GM12878 (cell line): Measurements from ENCODE around the gene CELF2. TPM values are rescaled to one million over a fixed set of nuclear protein-coding genes. Genes with fewer than 3 reads are reported as not detected.

Source experiments
- ATAC-seq: fragments of 200-7000 bp; cut with Tn5 transposase; 3 replicates; pipeline ENCODE4 v1.9.1; 2020; ENCODE audit warnings: mild to moderate bottlenecking, moderate library complexity
- BruUV-seq: library from RNA; stranded (reverse); fragments of 400-500 nt; replicated peaks from 2 replicates; lab custom pipeline; 2021; lab: Mats Ljungman, UMichigan
- CTCF ChIA-PET: fragments of 300-600 bp; sonication (Branson Sonifier 250); formaldehyde crosslinking; extraction: SDS; loops from one replicate; lab custom pipeline; 2021; ENCODE audit warnings: inconsistent platforms; lab: Yijun Ruan, JAX
- POLR2A ChIA-PET: fragments of 350-600 bp; formaldehyde crosslinking; extraction: SDS; loops from one replicate; lab custom pipeline; 2021; ENCODE audit warnings: inconsistent platforms; lab: Charles Lee
- RAD21 ChIA-PET: fragments of 300-600 bp; sonication (Branson Sonifier 250); formaldehyde crosslinking; loops from one replicate; lab custom pipeline; 2023; ENCODE audit warnings: antibody characterized with exemption; ENCODE audit not compliant: unreplicated experiment; lab: Charles Lee
- SMC1A ChIA-PET: fragments of 300-600 bp; sonication (Branson Sonifier 250); formaldehyde crosslinking; loops from one replicate; lab custom pipeline; 2023; ENCODE audit not compliant: unreplicated experiment, uncharacterized antibody; lab: Charles Lee
- DNase-seq: peaks from one replicate; pipeline ENCODE4 v3.0.0-alpha.2; 2011; ENCODE audit warnings: low read depth, low spot score
- FAIRE-seq: peaks from 3 replicates; lab custom pipeline; 2011; peaks lifted over from hg19 to GRCh38; lab: Jason Lieb, UNC
- H2AFZ ChIP-seq: 2 replicates; pipeline ENCODE4 v1.6.0; 2011; ENCODE audit warnings: low read depth, low read length, control low read depth; ENCODE audit not compliant: control insufficient read depth
- H3K27ac ChIP-seq: 2 replicates; pipeline ENCODE4 v1.5.1; 2011; ENCODE audit warnings: control low read depth; ENCODE audit not compliant: control insufficient read depth, insufficient read depth
- H3K27me3 ChIP-seq, 2 experiments: replicated peaks in 1 of 2; 2 replicates each; pipeline versions ENCODE4 v1.6.0 to v1.6.1; 2011; ENCODE audit warnings: low read length in 1 of 2; ENCODE audit not compliant: control insufficient read depth in 2 of 2, insufficient read depth in 2 of 2
- H3K36me3 ChIP-seq, 2 experiments: 2 replicates each; pipeline ENCODE4 v1.5.1; 2011; ENCODE audit warnings: low read length in 1 of 2; ENCODE audit not compliant: control insufficient read depth in 2 of 2, insufficient read depth in 2 of 2
- H3K4me1 ChIP-seq: 2 replicates; pipeline ENCODE4 v1.6.1; 2011; ENCODE audit warnings: mild to moderate bottlenecking, low read length, moderate library complexity, mixed read lengths; ENCODE audit not compliant: control insufficient read depth, insufficient read depth
- H3K4me2 ChIP-seq: 2 replicates; pipeline ENCODE4 v1.6.0; 2011; ENCODE audit warnings: control low read depth; ENCODE audit not compliant: control insufficient read depth, insufficient read depth
- H3K4me3 ChIP-seq: fragments of 200-600 bp; sonication (generic); 2 replicates; pipeline ENCODE4 v1.5.1; 2016
- H3K79me2 ChIP-seq: 2 replicates; pipeline ENCODE4 v1.6.0; 2011; ENCODE audit warnings: low read length; ENCODE audit not compliant: control insufficient read depth, insufficient read depth
- H3K9ac ChIP-seq: 2 replicates; pipeline ENCODE4 v1.8.0; 2011; ENCODE audit warnings: low read length, control low read depth, mixed read lengths; ENCODE audit not compliant: control insufficient read depth, insufficient read depth
- H3K9me3 ChIP-seq: replicated peaks from 3 replicates; pipeline ENCODE4 v1.5.1; 2011; ENCODE audit warnings: mild to moderate bottlenecking, low read length; ENCODE audit not compliant: control insufficient read depth, insufficient read depth
- H4K20me1 ChIP-seq: 2 replicates; pipeline ENCODE4 v1.6.0; 2011; ENCODE audit not compliant: control insufficient read depth, insufficient read depth
- BHLHE40 ChIP-seq, 2 experiments: fragments of 450-650 bp in 1 of 2; IDR thresholded peaks; 2 replicates each; pipeline ENCODE4 v1.6.1; 2011 to 2017; ENCODE audit warnings: low read depth in 2 of 2, borderline replicate concordance in 1 of 2, improper control_type of control experiment in 1 of 2, low read length in 1 of 2, mild to moderate bottlenecking in 1 of 2
- CHD1 ChIP-seq: IDR thresholded peaks from 2 replicates; pipeline ENCODE4 v1.6.1; 2012; ENCODE audit warnings: low read depth, low read length, improper control_type of control experiment
- CREM ChIP-seq: IDR thresholded peaks from 2 replicates; pipeline ENCODE4 v1.6.1; 2014; ENCODE audit warnings: antibody characterized with exemption, low read depth
- NFIC ChIP-seq: IDR thresholded peaks from 2 replicates; pipeline ENCODE4 v1.6.1; 2012; ENCODE audit warnings: low read depth, mild to moderate bottlenecking, inconsistent platforms, low read length, moderate library complexity
- PKNOX1 ChIP-seq: fragments of 450-650 bp; IDR thresholded peaks from 2 replicates; pipeline ENCODE4 v1.6.1; 2016; ENCODE audit warnings: mild to moderate bottlenecking
- RELA ChIP-seq: fragments of 450-650 bp; IDR thresholded peaks from 2 replicates; pipeline ENCODE4 v1.8.0; 2014; ENCODE audit warnings: borderline replicate concordance; ENCODE audit not compliant: partially characterized antibody
- RUNX3 ChIP-seq: IDR thresholded peaks from 2 replicates; pipeline ENCODE4 v1.6.1; 2012; ENCODE audit warnings: low read length, inconsistent platforms
- WGBS: methylation state at CpG from one replicate; pipeline ENCODE4 v1.1.6; 2016; ENCODE audit warnings: low lambda C conversion rate; ENCODE audit not compliant: insufficient replicate concordance, insufficient coverage; ENCODE audit errors: missing lambda C conversion rate; 5-methylcytosine and 5-hydroxymethylcytosine counted together
- in situ Hi-C: fragments of 300-500 bp; cut with MboI; formaldehyde crosslinking; loops from 9 replicates; pipeline ENCODE4 v1.14.3; 2018; ENCODE audit warnings: mixed read lengths
- intact Hi-C: fragments of 100-400 bp; cut with micrococcal nuclease; formaldehyde crosslinking; loops from one replicate; pipeline ENCODE4 v1.14.2; 2022; ENCODE audit not compliant: unreplicated experiment
- polyA plus RNA-seq, 11 experiments: library from polyadenylated mRNA; depleted of rRNA in 4 of 11; unstranded in 6 of 11; stranded (reverse) in 5 of 11; fragments of >200 nt; fragmentation: Nextera tagmentation in 4 of 11; fragmentation: Illumina TruSeq in 1 of 11; extraction: Ambion mirVana in 4 of 11; extraction: Trizol in 1 of 11; gene quantifications; 1 replicate in 1 of 11; 2 replicates in 10 of 11; pipeline versions ENCODE4 v1.2.1 to v1.2.3, GENCODE V29; 2011 to 2016; ENCODE audit warnings: inconsistent platforms in 2 of 11, missing spikeins in 2 of 11, low read depth in 1 of 11
- total RNA-seq, 4 experiments: library from RNA; depleted of rRNA in 3 of 4; stranded (reverse); fragments of >200 nt in 3 of 4; fragmentation: Illumina TruSeq in 1 of 4; extraction: Trizol in 1 of 4; gene quantifications; 2 replicates each; pipeline versions ENCODE4 v1.2.1 to v1.2.3, GENCODE V29; 2013 to 2021
- TF ChIP-seq, protein P1 (sequence below): IDR thresholded peaks from 2 replicates; pipeline ENCODE4 v1.6.1; 2011; ENCODE audit warnings: borderline replicate concordance, low read depth, mild to moderate bottlenecking, moderate library complexity, mixed read lengths, low read length; ENCODE audit not compliant: insufficient read depth; ENCODE audit errors: extremely low read length

Gene CELF2
- total and polyA plus RNA-seq, 10 of the 15 experiments (the other 5 are each of a cell fraction or from before 2014, with no cell fraction given) = 20.8 to 129 (median 86.3) TPM

DNA sequence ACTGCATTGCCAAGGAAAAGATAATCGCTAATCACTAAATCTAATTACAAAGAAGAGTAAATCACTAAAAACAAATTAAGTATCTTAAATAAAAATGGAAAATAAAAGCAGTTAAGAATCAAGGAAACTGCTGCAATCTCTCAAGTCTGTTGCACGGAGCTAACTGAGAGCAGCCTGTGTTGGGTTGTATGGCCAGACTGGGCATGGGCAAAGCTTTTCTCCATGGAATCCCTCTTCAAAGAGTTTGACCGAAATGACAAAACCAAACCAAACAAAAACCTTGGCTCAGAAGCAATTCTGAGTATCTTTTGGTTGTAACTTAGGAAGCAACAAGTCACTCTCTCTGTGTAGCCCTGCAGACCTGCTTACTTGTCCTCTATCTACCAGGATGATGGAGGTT, 78.8 kb downstream of the CELF2 start:
- WGBS = 95% methylated on average over 3 of the region's 3 CpGs
- ChIA-PET CTCF (interaction anchor here (0.7 to 2.3 kb wide), 3 partner anchors 9 to 176 kb away, joined by 4 to 8 read pairs (median 6); no protein-coding TSS in a partner anchor), RAD21 (no interaction called here), POLR2A (no interaction called here), SMC1A (interaction anchor here (0.6 to 2.1 kb wide), 4 partner anchors 14 to 83 kb away, joined by 3 to 6 read pairs (median 4); no protein-coding TSS in a partner anchor)
- BruUV-seq = no TSS peak
- in situ Hi-C loops (no loop called here), intact Hi-C loops (no loop called here)
- ATAC-seq (no peak), DNase-seq (no peak), FAIRE-seq (no peak)
- TF ChIP-seq BHLHE40 (IDR thresholded peaks at IDR 0.05; ENCODE audit: borderline replicate concordance in 1 of 2, low read depth in 2 of 2, low read length in 1 of 2) (no peak), RUNX3 (no peak), CHD1 (no peak), NFIC (no peak), RELA (no peak), PKNOX1 (no peak), CREM (no peak)
- TF ChIP-seq, protein P1, sequence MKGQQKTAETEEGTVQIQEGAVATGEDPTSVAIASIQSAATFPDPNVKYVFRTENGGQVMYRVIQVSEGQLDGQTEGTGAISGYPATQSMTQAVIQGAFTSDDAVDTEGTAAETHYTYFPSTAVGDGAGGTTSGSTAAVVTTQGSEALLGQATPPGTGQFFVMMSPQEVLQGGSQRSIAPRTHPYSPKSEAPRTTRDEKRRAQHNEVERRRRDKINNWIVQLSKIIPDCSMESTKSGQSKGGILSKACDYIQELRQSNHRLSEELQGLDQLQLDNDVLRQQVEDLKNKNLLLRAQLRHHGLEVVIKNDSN = no peak
- Histone ChIP-seq H4K20me1 (no peaks in the 10 kb centered on the region), H3K4me1 (peaks cover 7% of the 10 kb centered on the region; the same call in 1 of the 2 replicates), H3K4me3 (no peak overlapping the region), H3K9me3 (no peaks in the 10 kb centered on the region), H3K79me2 (no peaks in the 10 kb centered on the region), H3K36me3 (no peaks in the 10 kb centered on the region), H3K9ac (no peak overlapping the region), H3K27me3 (no peaks in the 10 kb centered on the region), H3K4me2 (no peak overlapping the region), H3K27ac (no peak overlapping the region), H2AFZ (no peak overlapping the region)
